IPS DF 19.7 (cell line): ENCODE measurements around the gene POLR2A.
A peak's percentile ranks its signal among the peaks of the same experiment; 100 is the strongest.

Source experiments
- DNase-seq: peaks from one replicate; pipeline ENCODE4 v3.0.0-alpha.2; 2013; ENCODE audit warnings: low read depth, low spot score

The POLR2A gene

GRCh38 chr17:7484067-7484918 lies at the start of gene POLR2A:
POLR2A (plus strand) TSS chr17:7484366.
- peak; percentile 80 for DNase-seq

GRCh38 chr17:7435676-7436555 lies 48.2 kb upstream of the POLR2A start:
- no peak for DNase-seq

GRCh38 chr17:7436556-7437368 lies 47.4 kb upstream of the POLR2A start:
- no peak for DNase-seq

GRCh38 chr17:7437369-7437863 lies 46.8 kb upstream of the POLR2A start:
- no peak for DNase-seq

- no peak for DNase-seq
These were observed 46.1 kb upstream of the POLR2A start for GRCh38 chr17:7437950-7438614.

GRCh38 chr17:7438656-7439460 lies 45.3 kb upstream of the POLR2A start:
- DNase-seq: no peak

GRCh38 chr17:7439462-7440112 lies 44.6 kb upstream of the POLR2A start, which contains the start of gene FGF11:
FGF11 (plus strand) TSS chr17:7439512; CDS start chr17:7439621, 109 bp downstream.
- no peak for DNase-seq

- no peak for DNase-seq
These were observed 43.9 kb upstream of the POLR2A start for GRCh38 chr17:7440113-7440833.

GRCh38 chr17:7440834-7441195 lies 43.4 kb upstream of the POLR2A start:
- DNase-seq: no peak

GRCh38 chr17:7441266-7441665 lies 42.9 kb upstream of the POLR2A start:
- DNase-seq: no peak

GRCh38 chr17:7442142-7442541 lies 42.0 kb upstream of the POLR2A start:
- DNase-seq: no peak

GRCh38 chr17:7443499-7444485 lies 40.4 kb upstream of the POLR2A start:
- no peak for DNase-seq

- DNase-seq: no peak
These were observed 39.2 kb upstream of the POLR2A start, which contains the start of gene CHRNB1 for GRCh38 chr17:7444682-7445618. CHRNB1 (plus strand) TSS chr17:7445061; CDS start chr17:7445128, 67 bp downstream.

- DNase-seq: no peak
These were observed 38.6 kb upstream of the POLR2A start for GRCh38 chr17:7445619-7445968.

- DNase-seq: no peak
These were observed 35.7 kb upstream of the POLR2A start for GRCh38 chr17:7448461-7448860.

- no peak for DNase-seq
These were observed 24.1 kb upstream of the POLR2A start for GRCh38 chr17:7459961-7460545.
